Brain microvascular endothelial cell (primary cell): ENCODE measurements around the gene DPP8.

Experiments
- DNase-seq: peaks from one replicate; pipeline ENCODE4 v3.0.0-alpha.2; 2020
- H3K27ac ChIP-seq: fragments of 250-450 bp; sonication (Bioruptor Pico); 2 replicates; pipeline ENCODE4 v1.5.1; 2020; ENCODE audit warnings: mild to moderate bottlenecking, moderate library complexity
- H3K27me3 ChIP-seq: fragments of 250-450 bp; sonication (Bioruptor Pico); replicated peaks from 2 replicates; pipeline ENCODE4 v1.5.1; 2020; ENCODE audit warnings: mild to moderate bottlenecking
- H3K36me3 ChIP-seq: fragments of 250-450 bp; sonication (Bioruptor Pico); replicated peaks from 2 replicates; pipeline ENCODE4 v1.5.1; 2020; ENCODE audit warnings: mild to moderate bottlenecking
- H3K4me3 ChIP-seq: 2 replicates; pipeline ENCODE4 v1.5.1; 2011; ENCODE audit warnings: low read depth, mild to moderate bottlenecking, control low read depth, low read length, moderate library complexity
- in situ Hi-C: cut with HindIII; loops from 2 replicates; pipeline ENCODE4 v1.10.0; 2017; ENCODE audit warnings: low sequenced_read_pairs, low pct_ligation_motif_present
- TF ChIP-seq, protein P1 (sequence below): IDR thresholded peaks from 2 replicates; pipeline ENCODE4 v1.5.1; 2011; ENCODE audit warnings: low read depth, mild to moderate bottlenecking, moderate library complexity, low read length, control low read depth, inconsistent platforms; ENCODE audit errors: missing control alignments

Gene DPP8

DNA sequence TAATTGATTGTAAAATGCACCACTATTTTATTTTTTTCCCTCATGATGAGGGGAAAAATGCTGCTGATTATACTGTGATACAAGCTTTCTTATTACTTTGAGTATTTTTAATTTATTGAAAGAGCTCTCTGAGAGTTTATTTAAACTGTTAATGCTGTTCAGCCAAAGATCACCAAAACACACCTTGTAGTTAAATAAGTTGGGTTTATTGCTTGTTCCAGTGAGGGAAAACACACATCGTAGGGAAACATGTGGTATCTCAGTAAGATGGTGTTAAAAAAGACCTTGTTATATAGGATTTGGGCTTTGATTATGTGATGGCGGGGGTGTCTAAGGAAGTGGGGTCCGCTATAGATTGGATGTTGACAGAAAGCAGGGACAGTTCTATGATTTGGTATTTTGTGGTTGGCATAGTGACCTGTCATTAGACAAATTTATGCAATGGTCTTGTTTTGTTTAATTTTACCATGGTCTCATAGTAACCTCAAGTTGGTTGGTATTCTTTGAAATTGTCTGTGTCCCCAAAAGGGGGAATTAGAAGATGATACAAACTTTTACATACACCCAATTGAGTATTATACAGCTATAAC lies 23.8 kb upstream of the DPP8 start:
- in situ Hi-C loops, result no loop called here
- no peaks in the 10 kb centered on the region for H3K27me3 ChIP-seq
- DNase-seq, result no peak
- no peak overlapping the region for H3K27ac ChIP-seq
- H3K36me3 ChIP-seq, result no peaks in the 10 kb centered on the region
- no peak overlapping the region for H3K4me3 ChIP-seq
- TF ChIP-seq, protein P1, sequence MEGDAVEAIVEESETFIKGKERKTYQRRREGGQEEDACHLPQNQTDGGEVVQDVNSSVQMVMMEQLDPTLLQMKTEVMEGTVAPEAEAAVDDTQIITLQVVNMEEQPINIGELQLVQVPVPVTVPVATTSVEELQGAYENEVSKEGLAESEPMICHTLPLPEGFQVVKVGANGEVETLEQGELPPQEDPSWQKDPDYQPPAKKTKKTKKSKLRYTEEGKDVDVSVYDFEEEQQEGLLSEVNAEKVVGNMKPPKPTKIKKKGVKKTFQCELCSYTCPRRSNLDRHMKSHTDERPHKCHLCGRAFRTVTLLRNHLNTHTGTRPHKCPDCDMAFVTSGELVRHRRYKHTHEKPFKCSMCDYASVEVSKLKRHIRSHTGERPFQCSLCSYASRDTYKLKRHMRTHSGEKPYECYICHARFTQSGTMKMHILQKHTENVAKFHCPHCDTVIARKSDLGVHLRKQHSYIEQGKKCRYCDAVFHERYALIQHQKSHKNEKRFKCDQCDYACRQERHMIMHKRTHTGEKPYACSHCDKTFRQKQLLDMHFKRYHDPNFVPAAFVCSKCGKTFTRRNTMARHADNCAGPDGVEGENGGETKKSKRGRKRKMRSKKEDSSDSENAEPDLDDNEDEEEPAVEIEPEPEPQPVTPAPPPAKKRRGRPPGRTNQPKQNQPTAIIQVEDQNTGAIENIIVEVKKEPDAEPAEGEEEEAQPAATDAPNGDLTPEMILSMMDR, result no peak

DNA sequence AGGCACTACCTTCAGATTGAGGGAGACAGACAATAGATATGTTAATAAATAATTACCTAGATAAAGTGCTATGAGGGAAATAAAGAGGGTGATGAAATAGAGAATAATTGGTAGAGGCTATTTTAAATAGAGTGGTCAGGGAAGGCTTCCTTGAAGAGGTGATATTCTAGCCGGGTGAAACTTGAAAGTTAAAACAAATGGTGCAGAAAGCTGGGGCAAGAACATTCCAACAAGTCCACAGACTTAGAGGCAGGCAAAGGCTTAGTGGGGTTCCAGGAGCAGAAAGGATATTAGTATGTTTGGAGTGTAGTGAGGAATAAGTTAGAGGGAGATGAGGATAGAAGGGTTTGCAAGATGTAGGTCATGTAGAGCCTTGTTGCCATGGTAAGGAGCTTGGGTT lies 22.8 kb upstream of the DPP8 start:
- Histone ChIP-seq H3K36me3 (no peaks in the 10 kb centered on the region), H3K27me3 (no peaks in the 10 kb centered on the region), H3K4me3 (no peak overlapping the region), H3K27ac (no peak overlapping the region)
- TF ChIP-seq, protein P1, result no peak
- in situ Hi-C loops, result no loop called here
- DNase-seq, result no peak

DNA sequence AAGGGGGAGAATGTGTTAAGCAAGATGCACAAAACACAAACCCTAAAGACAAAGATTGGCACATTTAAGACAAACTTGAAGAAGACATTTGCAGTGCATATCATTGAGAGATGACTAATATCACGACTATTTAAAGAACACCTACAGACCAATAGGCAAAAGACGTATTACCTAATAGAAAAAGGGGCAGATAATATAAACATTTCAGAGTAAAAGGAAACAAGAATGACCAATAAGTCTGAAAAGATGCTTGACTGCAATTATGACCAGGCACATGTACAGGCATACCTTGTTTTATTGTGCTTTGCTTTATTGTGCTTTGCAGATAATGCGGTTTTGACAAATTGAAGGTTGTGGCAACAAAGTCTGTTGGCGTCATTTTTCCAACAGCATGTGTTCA lies 17.7 kb upstream of the DPP8 start:
- H3K27me3 ChIP-seq, result no peaks in the 10 kb centered on the region
- in situ Hi-C loops, result no loop called here
- H3K4me3 ChIP-seq, result no peak overlapping the region
- TF ChIP-seq, protein P1, result no peak
- no peak for DNase-seq
- H3K36me3 ChIP-seq, result no peaks in the 10 kb centered on the region
- no peak overlapping the region for H3K27ac ChIP-seq

DNA sequence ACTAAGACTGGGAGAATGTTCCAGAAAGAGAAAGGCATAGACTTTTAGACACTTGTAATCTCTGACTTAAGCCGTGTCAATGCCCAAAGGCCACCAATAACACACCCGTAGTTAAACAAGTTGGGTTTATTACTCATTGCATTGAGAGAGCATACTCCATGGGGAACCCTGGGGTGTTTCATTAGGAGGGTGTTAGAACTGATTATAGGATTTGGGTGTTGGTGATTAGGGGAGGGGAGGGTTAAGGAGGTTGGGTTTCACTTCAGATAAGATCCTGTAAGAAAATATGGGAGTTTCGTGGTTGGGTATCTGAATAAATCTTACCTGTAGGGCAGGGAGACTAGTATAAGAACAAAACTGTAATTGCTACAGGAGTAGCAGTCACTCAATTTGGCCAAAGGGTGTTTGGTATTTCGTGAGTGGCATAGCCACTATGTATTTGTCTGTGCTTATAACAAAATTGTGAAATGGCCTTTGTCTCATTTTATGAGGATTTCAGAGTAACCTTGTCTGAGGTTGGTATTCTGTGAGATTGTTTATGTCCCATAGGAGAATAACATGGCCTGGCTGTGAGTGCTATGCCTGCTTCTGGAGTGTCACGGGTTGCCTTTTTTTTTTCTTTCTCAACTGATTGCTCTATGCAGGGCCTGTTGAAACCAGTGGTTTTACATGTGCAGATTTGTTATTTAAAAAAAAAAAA lies 15.7 kb upstream of the DPP8 start:
- Histone ChIP-seq H3K4me3 (no peak overlapping the region), H3K27me3 (no peaks in the 10 kb centered on the region), H3K36me3 (no peaks in the 10 kb centered on the region), H3K27ac (no peak overlapping the region)
- DNase-seq, result no peak
- in situ Hi-C loops, result no loop called here
- TF ChIP-seq, protein P1, result no peak

DNA sequence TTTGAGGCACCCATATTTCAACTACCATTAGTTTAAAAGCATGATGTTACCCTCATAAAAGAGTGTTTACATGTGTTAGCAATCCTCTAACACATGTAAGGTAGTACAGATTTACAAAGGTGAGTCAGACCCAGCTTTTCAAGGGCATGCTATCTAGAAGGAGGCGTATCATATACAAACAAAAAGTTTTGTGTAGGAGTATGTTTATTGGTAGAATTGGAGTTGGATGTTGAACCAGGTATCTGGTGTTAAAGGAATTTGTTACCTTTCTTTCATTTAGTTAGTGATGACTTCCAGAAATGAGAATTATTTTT lies 15.2 kb upstream of the DPP8 start:
- DNase-seq, result no peak
- Histone ChIP-seq H3K36me3 (no peaks in the 10 kb centered on the region), H3K27ac (no peak overlapping the region), H3K27me3 (no peaks in the 10 kb centered on the region), H3K4me3 (no peak overlapping the region)
- in situ Hi-C loops, result no loop called here
- TF ChIP-seq, protein P1, result no peak
